NCI-H1092 treated with DMSO at 0.1 percent for 48 hours (cell line): ENCODE measurements around the gene PGF.
A peak's percentile ranks its signal among the peaks of the same experiment; 100 is the strongest.
"Not testable (repeated sequence)": the region's sequence is repeated elsewhere in the genome, so short reads cannot be mapped to it uniquely, and the experiment has no call there.

Source experiments
- DNase-seq: peaks from one replicate; lab custom pipeline; 2025; lab: John Stamatoyannopoulos, UW

Gene PGF

GRCh38 chr14:74941676-74942097 is 13.7 kb downstream of the PGF start:
- DNase-seq = no peak

- no peak for DNase-seq
Observed at GRCh38 chr14:74940956-74941565, 14.3 kb downstream of the PGF start.

- DNase-seq = no peak
Observed at GRCh38 chr14:74938531-74939495, 16.6 kb downstream of the PGF start.

- DNase-seq = no peak
Observed at GRCh38 chr14:74937171-74937570, 18.2 kb downstream of the PGF start.

GRCh38 chr14:74936731-74937130 is 18.7 kb downstream of the PGF start:
- no peak for DNase-seq

GRCh38 chr14:74936151-74936550 is 19.2 kb downstream of the PGF start:
- no peak for DNase-seq

- DNase-seq = no peak
Observed at GRCh38 chr14:74935360-74935680, 20.1 kb downstream of the PGF start.

GRCh38 chr14:74934476-74935359 is 20.7 kb downstream of the PGF start:
- no peak for DNase-seq

GRCh38 chr14:74934041-74934440 is 21.4 kb downstream of the PGF start:
- no peak for DNase-seq

- DNase-seq = not testable (repeated sequence)
Observed at GRCh38 chr14:74932936-74933335, 22.5 kb downstream of the PGF start.

GRCh38 chr14:74932401-74932901 is 22.9 kb downstream of the PGF start:
- no peak for DNase-seq

GRCh38 chr14:74931744-74932143 is 23.7 kb downstream of the PGF start:
- not testable (repeated sequence) for DNase-seq

- DNase-seq = no peak
Observed at GRCh38 chr14:74929242-74929641, 26.2 kb downstream of the PGF start.

GRCh38 chr14:74927225-74927624 is 28.2 kb downstream of the PGF start:
- no peak for DNase-seq

- no peak for DNase-seq
Observed at GRCh38 chr14:74924061-74924460, 31.3 kb downstream of the PGF start.

GRCh38 chr14:74922752-74923401 is 32.5 kb downstream of the PGF start, which contains the start of gene RPS6KL1:
Gene RPS6KL1 (minus strand): TSS chr14:74923260. CDS start chr14:74921541, 1,719 bp downstream.
- peak; percentile 80 for DNase-seq

GRCh38 chr14:74921987-74922751 is 33.2 kb downstream of the PGF start:
- DNase-seq = no peak

GRCh38 chr14:74921053-74921620 is 34.3 kb downstream of the PGF start:
- no peak for DNase-seq

- DNase-seq = no peak
Observed at GRCh38 chr14:74920281-74920680, 35.1 kb downstream of the PGF start.

- no peak for DNase-seq
Observed at GRCh38 chr14:74919421-74920165, 35.8 kb downstream of the PGF start.
